ENCODE measurements around the gene KRTAP22-1.

Gene KRTAP22-1

DNA sequence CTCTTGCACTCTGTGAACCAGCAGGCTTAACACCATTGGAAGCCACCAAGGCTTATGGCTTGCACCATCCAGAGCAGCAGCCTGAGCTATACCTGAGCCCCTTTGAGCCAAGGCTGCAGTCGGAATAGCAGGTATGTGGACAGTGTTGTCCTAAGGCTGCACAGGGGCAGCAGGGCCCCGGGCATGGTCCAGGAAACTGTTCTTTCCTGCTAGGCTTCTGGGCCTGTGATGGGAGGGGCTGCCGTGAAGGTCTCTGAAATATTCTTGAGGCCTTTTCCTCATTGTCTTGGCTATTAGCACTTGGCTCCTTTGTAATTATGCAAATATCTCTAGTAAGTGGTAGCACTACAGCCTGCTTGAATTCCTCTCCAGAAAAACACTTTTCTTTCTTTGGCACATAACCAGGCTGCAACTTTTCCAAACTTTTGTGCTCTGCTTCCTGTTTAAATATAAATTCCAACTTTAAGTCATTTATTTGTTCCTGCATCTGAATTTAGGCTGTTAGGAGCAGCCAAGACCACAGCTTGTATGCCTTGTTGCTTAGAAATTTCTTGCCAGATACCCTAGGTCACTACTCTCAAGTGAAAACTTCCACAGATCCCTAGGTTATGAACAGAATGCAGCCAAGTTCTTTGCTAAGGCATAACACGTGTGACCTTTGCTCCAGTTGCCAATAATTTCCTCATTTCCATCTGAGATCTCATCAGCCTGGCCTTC lies 24.7 kb downstream of the KRTAP22-1 start:
- DNase-seq (ENCODE audit: low spot score) = no peak

- DNase-seq (ENCODE audit: low spot score) = no peak
These were observed 27.2 kb downstream of the KRTAP22-1 start for GRCh38 chr21:30628109-30628508.

DNA sequence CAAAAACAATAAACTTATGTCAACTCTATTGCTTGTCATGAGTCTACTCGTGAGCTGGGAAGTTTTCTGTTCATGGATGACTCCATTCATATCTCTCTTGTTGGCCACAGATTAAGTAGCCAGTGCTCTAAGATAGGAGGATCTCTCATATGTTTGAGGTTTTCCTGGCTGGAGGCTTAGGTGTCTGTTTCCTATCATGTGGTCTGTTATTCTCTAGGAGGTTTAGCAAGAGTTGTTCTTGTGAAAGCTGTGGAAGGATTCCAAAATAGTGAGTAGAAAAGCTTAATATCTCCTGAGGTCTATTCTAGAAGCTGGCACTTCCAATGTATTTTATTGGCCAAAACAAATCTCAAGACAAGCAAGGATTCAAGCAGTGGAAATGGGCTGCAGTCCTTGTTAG lies 28.3 kb downstream of the KRTAP22-1 start:
- no peak for DNase-seq (ENCODE audit: low spot score)

- DNase-seq (ENCODE audit: low spot score) = no peak
These were observed 34.0 kb downstream of the KRTAP22-1 start, which contains the start of gene KRTAP20-2 for GRCh38 chr21:30634906-30635305. KRTAP20-2 (plus strand) TSS chr21:30635206; CDS start chr21:30635264, 58 bp downstream.

GRCh38 chr21:30638686-30639085 lies 37.8 kb downstream of the KRTAP22-1 start:
- no peak for DNase-seq (ENCODE audit: low spot score)

- DNase-seq (ENCODE audit: low spot score) = no peak
These were observed 41.7 kb downstream of the KRTAP22-1 start, which contains the start of gene KRTAP20-3 for GRCh38 chr21:30642564-30642963. KRTAP20-3 (plus strand) TSS chr21:30642864.

DNA sequence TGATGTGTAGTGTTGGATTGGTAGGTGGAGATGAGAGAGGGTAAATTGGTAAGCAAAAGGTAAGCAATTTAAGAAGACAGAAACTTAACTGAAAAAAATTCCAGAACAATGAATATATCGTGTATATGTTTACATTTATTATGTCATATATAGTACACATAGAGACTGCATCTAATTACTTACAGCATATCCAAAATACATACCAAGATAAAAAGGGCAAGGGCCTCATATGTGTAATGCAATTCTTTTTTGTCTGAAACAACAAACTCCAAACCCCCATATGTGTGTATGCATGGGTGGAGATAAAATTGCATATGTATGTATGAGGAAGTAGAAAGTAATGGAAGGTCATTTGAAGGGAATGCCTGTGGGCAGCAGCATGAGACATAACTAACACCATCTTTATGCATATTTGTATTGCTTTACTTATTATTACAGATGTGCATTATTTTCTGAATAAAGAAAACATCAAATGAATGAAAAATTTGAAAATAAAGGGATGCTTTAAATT lies 46.1 kb downstream of the KRTAP22-1 start:
- no peak for DNase-seq (ENCODE audit: low spot score)
